K562 (cell line): ENCODE results near the gene TPRG1L. TPM values are rescaled to one million over a fixed set of nuclear protein-coding genes. Genes with fewer than 3 reads are reported as not detected.
A peak's percentile ranks its signal among the peaks of the same experiment; 100 is the strongest.

Source experiments
- ATF4 ChIP-seq: fragments of 450-650 bp; formaldehyde crosslinking; IDR thresholded peaks from 2 replicates; pipeline ENCODE4 v1.4.0; 2022; ENCODE audit warnings: mild to moderate bottlenecking, moderate library complexity
- CCAR2 ChIP-seq: fragments of 200-400 bp; formaldehyde crosslinking; IDR thresholded peaks from 2 replicates; pipeline ENCODE4 v1.6.1; 2017; ENCODE audit warnings: mild to moderate bottlenecking, low read depth, low read length
- CREB1 ChIP-seq, 2 experiments: sonication (generic) in 1 of 2; formaldehyde crosslinking in 1 of 2; IDR thresholded peaks; 2 replicates each; pipeline versions ENCODE4 v1.6.1 to v1.8.0; 2012 to 2022; ENCODE audit warnings: inconsistent platforms in 1 of 2, mild to moderate bottlenecking in 1 of 2, missing genetic modification reagents in 1 of 2, moderate library complexity in 1 of 2
- DIDO1 ChIP-seq: fragments of 450-650 bp; IDR thresholded peaks from 2 replicates; pipeline ENCODE4 v1.6.1; 2016; ENCODE audit warnings: low read depth, missing biosample characterization, missing genetic modification characterization
- EP400 ChIP-seq: fragments of 450-650 bp; IDR thresholded peaks from 2 replicates; pipeline ENCODE4 v1.6.1; 2017; ENCODE audit warnings: antibody characterized with exemption, mild to moderate bottlenecking, moderate library complexity
- FIP1L1 ChIP-seq: fragments of 200-400 bp; formaldehyde crosslinking; IDR thresholded peaks from 2 replicates; pipeline ENCODE4 v1.6.1; 2018; ENCODE audit warnings: mild to moderate bottlenecking, low read depth, low read length; ENCODE audit not compliant: poor library complexity, severe bottlenecking
- FOXK2 ChIP-seq, 2 experiments: fragments of 450-650 bp; IDR thresholded peaks in 1 of 2; conservative IDR thresholded peaks in 1 of 2; 2 replicates each; pipeline ENCODE4 v1.6.1; 2016; ENCODE audit warnings: low read depth in 2 of 2, mild to moderate bottlenecking in 1 of 2
- GTF2E2 ChIP-seq: fragments of 200-800 bp; sonication (Bioruptor generic); IDR thresholded peaks from 2 replicates; pipeline ENCODE4 v1.6.1; 2016; ENCODE audit warnings: missing genetic modification characterization, missing compliant biosample characterization
- HINFP ChIP-seq: fragments of 450-650 bp; conservative IDR thresholded peaks from 2 replicates; pipeline ENCODE4 v1.6.1; 2016; ENCODE audit warnings: missing genetic modification characterization, low read depth, mild to moderate bottlenecking, control low read depth, missing compliant biosample characterization
- JUND ChIP-seq, 2 experiments: IDR thresholded peaks; 2 replicates in 1 of 2; 3 replicates in 1 of 2; pipeline ENCODE4 v1.6.1; 2011; ENCODE audit warnings: borderline replicate concordance in 2 of 2, low read depth in 2 of 2, low read length in 2 of 2, improper control_type of control experiment in 1 of 2, missing biosample characterization in 1 of 2, missing genetic modification characterization in 1 of 2, missing genetic modification reagents in 1 of 2
- MTA3 ChIP-seq: fragments of 450-650 bp; formaldehyde crosslinking; IDR thresholded peaks from 2 replicates; pipeline ENCODE4 v1.6.1; 2017; ENCODE audit warnings: mild to moderate bottlenecking, borderline replicate concordance
- NR1H2 ChIP-seq: sonication (generic); formaldehyde crosslinking; IDR thresholded peaks from 2 replicates; pipeline ENCODE4 v1.4.0; 2020; ENCODE audit warnings: mild to moderate bottlenecking, missing genetic modification reagents
- PHF8 ChIP-seq: fragments of 200-600 bp; sonication (generic); IDR thresholded peaks from 2 replicates; pipeline ENCODE4 v1.6.1; 2012; ENCODE audit warnings: mixed run types, mild to moderate bottlenecking, inconsistent platforms, low read length, moderate library complexity, borderline replicate concordance
- PTTG1 ChIP-seq: fragments of 450-650 bp; IDR thresholded peaks from 2 replicates; pipeline ENCODE4 v1.6.1; 2016; ENCODE audit warnings: low read depth, mild to moderate bottlenecking, missing genetic modification characterization, missing compliant biosample characterization
- RBFOX2 ChIP-seq: fragments of 200-400 bp; formaldehyde crosslinking; IDR thresholded peaks from 2 replicates; pipeline ENCODE4 v1.6.1; 2017; ENCODE audit warnings: low read depth, mild to moderate bottlenecking, low read length, moderate library complexity
- RBM34 ChIP-seq: fragments of 200-400 bp; formaldehyde crosslinking; IDR thresholded peaks from 2 replicates; pipeline ENCODE4 v1.6.1; 2018; ENCODE audit warnings: low read length, borderline replicate concordance; ENCODE audit not compliant: insufficient read depth
- SIN3B ChIP-seq: fragments of 450-650 bp; IDR thresholded peaks from 2 replicates; pipeline ENCODE4 v1.6.1; 2017; ENCODE audit warnings: low read depth, mild to moderate bottlenecking, moderate library complexity
- SNRNP70 ChIP-seq: fragments of 200-400 bp; formaldehyde crosslinking; optimal IDR thresholded peaks from 2 replicates; pipeline ENCODE3; 2017; ENCODE audit warnings: low read depth, low read length
- SUPT5H ChIP-seq: fragments of 450-650 bp; IDR thresholded peaks from 2 replicates; pipeline ENCODE4 v1.6.1; 2016
- ZBTB43 ChIP-seq: sonication (generic); formaldehyde crosslinking; IDR thresholded peaks from 2 replicates; pipeline ENCODE4 v1.8.0; 2023; ENCODE audit warnings: mild to moderate bottlenecking, missing genetic modification reagents
- ZBTB7A ChIP-seq: IDR thresholded peaks from 2 replicates; pipeline ENCODE4 v1.6.1; 2011; ENCODE audit warnings: low read depth, mild to moderate bottlenecking, low read length, moderate library complexity, borderline replicate concordance; ENCODE audit not compliant: control insufficient read depth
- ZNF12 ChIP-seq: sonication (generic); formaldehyde crosslinking; IDR thresholded peaks from 2 replicates; pipeline ENCODE4 v1.4.0; 2020; ENCODE audit warnings: mild to moderate bottlenecking, missing genetic modification reagents
- ZNF23 ChIP-seq: fragments of 250-450 bp; sonication (Bioruptor Pico); IDR thresholded peaks from 2 replicates; pipeline ENCODE4 v1.4.0; 2020; ENCODE audit warnings: mild to moderate bottlenecking
- ZNF75A ChIP-seq: fragments of 450-650 bp; formaldehyde crosslinking; IDR thresholded peaks from 2 replicates; pipeline ENCODE4 v1.4.0; 2020; ENCODE audit warnings: mild to moderate bottlenecking
- polyA plus RNA-seq, 8 experiments: library from polyadenylated mRNA; depleted of rRNA in 4 of 8; stranded (reverse) in 5 of 8; unstranded in 3 of 8; fragments of >200 nt; fragmentation: Nextera tagmentation in 2 of 8; fragmentation: Illumina TruSeq in 1 of 8; extraction: Ambion mirVana in 2 of 8; extraction: Trizol in 1 of 8; gene quantifications; 2 replicates each; pipeline versions ENCODE4 v1.2.1 to v1.2.3, GENCODE V29; 2011 to 2014; ENCODE audit warnings: inconsistent platforms in 1 of 8, missing spikeins in 1 of 8
- total RNA-seq, 7 experiments: library from RNA; depleted of rRNA in 6 of 7; stranded (reverse); fragments of >200 nt in 6 of 7; fragmentation: Illumina TruSeq in 2 of 7; extraction: Trizol in 2 of 7; gene quantifications; 2 replicates each; pipeline versions ENCODE4 v1.2.1 to v1.2.3, GENCODE V29; 2011 to 2021; ENCODE audit warnings: low replicate concordance in 1 of 7

The TPRG1L gene
- total and polyA plus RNA-seq, 9 of the 15 experiments (the other 6 are each of a cell fraction or from before 2014, with no cell fraction given), result 1.6 to 11.0 (median 6.2) TPM

GRCh38 chr1:3649342-3650247, 24.8 kb downstream of the TPRG1L start, which contains the start of gene WRAP73 (continued):
- TF ChIP-seq JUND (IDR thresholded peaks at IDR 0.05; ENCODE audit: borderline replicate concordance, low read depth, low read length), result peak; percentile 38; the same call in 1 of the 2 replicates
- no peak for TF ChIP-seq JUND (tag; IDR thresholded peaks at IDR 0.05; ENCODE audit: borderline replicate concordance, low read depth, low read length)
- peak in 1 of 2 experiments; percentile 28; a peak in 1 of 4 replicates for TF ChIP-seq FOXK2 (conservative IDR thresholded peaks at IDR 0.05 in 1 of 2, IDR thresholded peaks at IDR 0.05 in 1 of 2; ENCODE audit: low read depth in 2 of 2)
- TF ChIP-seq GTF2E2, result no peak
- no peak for TF ChIP-seq PTTG1
- peak; percentile 54 for TF ChIP-seq FIP1L1
- TF ChIP-seq RBFOX2, result peak; percentile 93
- TF ChIP-seq ATF4 (CRISPR knock-in tag), result no peak
- TF ChIP-seq ZNF23 (CRISPR knock-in tag), result no peak
- TF ChIP-seq SIN3B, result peak; percentile 43; the same call in 1 of the 2 replicates
- TF ChIP-seq DIDO1 (tag), result no peak
- peak; percentile 94 for TF ChIP-seq ZBTB7A
- no peak for TF ChIP-seq ZNF12 (CRISPR knock-in tag)
- TF ChIP-seq HINFP (tag), result no peak
- TF ChIP-seq CCAR2, result no peak
- no peak for TF ChIP-seq SNRNP70
- no peak for TF ChIP-seq ZNF75A
- TF ChIP-seq PHF8, result peak; percentile 96; the same call in 1 of the 2 replicates
- peak; percentile 65; the same call in 1 of the 2 replicates for TF ChIP-seq EP400
- TF ChIP-seq NR1H2 (CRISPR knock-in tag), result no peak
- TF ChIP-seq ZBTB43 (CRISPR knock-in tag), result no peak
- peak; percentile 82 for TF ChIP-seq SUPT5H
- peak; percentile 90 for TF ChIP-seq CREB1 (IDR thresholded peaks at IDR 0.05)
- TF ChIP-seq CREB1 (CRISPR knock-in tag; IDR thresholded peaks at IDR 0.05), result peak; percentile 76; the same call in 1 of the 2 replicates
- TF ChIP-seq RBM34, result no peak
- TF ChIP-seq MTA3, result 0 out of 2 replicates have a peak, but pooled peaks have one; percentile 59
